DND-41 (cell line): ENCODE measurements around the gene WSB2.
"Not testable (repeated sequence)": the region's sequence is repeated elsewhere in the genome, so short reads cannot be mapped to it uniquely, and the experiment has no call there.

Experiments used
- EZH2 ChIP-seq: IDR thresholded peaks from 3 replicates; pipeline ENCODE4 v1.6.1; 2012; ENCODE audit warnings: borderline replicate concordance, low read depth, mild to moderate bottlenecking, moderate library complexity, low read length, inconsistent platforms; ENCODE audit not compliant: severe bottlenecking
- TF ChIP-seq, protein P1 (sequence below): IDR thresholded peaks from 2 replicates; pipeline ENCODE4 v1.5.1; 2012; ENCODE audit warnings: borderline replicate concordance, low read length, moderate library complexity, mild to moderate bottlenecking; ENCODE audit not compliant: poor library complexity, severe bottlenecking; ENCODE audit errors: extremely low read depth

DNA sequence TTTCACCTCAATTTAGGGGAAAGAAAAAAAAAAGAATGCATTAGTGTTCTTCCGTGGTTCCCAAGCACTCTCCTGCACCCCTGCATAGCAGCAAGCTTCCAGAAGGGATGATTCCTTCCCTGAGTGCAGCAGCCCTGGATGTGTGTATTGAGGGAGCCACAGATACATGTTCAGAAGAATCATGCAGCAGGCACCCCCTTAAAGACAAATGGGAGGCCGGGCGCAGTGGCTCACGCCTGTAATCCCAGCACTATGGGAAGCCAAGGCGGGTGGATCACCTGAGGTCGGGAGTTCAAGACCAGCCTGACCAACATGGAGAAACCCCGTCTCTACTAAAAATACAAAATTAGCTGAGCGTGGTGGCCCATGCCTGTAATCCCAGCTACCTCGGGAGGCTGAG is 20.5 kb upstream of the WSB2 start:
- TF ChIP-seq, protein P1, sequence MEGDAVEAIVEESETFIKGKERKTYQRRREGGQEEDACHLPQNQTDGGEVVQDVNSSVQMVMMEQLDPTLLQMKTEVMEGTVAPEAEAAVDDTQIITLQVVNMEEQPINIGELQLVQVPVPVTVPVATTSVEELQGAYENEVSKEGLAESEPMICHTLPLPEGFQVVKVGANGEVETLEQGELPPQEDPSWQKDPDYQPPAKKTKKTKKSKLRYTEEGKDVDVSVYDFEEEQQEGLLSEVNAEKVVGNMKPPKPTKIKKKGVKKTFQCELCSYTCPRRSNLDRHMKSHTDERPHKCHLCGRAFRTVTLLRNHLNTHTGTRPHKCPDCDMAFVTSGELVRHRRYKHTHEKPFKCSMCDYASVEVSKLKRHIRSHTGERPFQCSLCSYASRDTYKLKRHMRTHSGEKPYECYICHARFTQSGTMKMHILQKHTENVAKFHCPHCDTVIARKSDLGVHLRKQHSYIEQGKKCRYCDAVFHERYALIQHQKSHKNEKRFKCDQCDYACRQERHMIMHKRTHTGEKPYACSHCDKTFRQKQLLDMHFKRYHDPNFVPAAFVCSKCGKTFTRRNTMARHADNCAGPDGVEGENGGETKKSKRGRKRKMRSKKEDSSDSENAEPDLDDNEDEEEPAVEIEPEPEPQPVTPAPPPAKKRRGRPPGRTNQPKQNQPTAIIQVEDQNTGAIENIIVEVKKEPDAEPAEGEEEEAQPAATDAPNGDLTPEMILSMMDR = not testable (repeated sequence)
- TF ChIP-seq EZH2 = not testable (repeated sequence)
